DOHH2 (cell line): ENCODE data around the gene SBF1.

Source experiments
- H3F3A ChIP-seq: fragments of 200-600 bp; sonication (generic), shearing (Covaris generic); 2 replicates; pipeline ENCODE4 v1.6.0; 2016; ENCODE audit warnings: antibody characterized with exemption, mild to moderate bottlenecking; ENCODE audit not compliant: control insufficient read depth, insufficient read depth
- H3K27ac ChIP-seq: fragments of 200-600 bp; sonication (generic); 2 replicates; pipeline ENCODE4 v1.5.1; 2014; ENCODE audit warnings: low read depth, mild to moderate bottlenecking, low read length, moderate library complexity
- H3K27me3 ChIP-seq: fragments of 200-600 bp; sonication (generic); 2 replicates; pipeline ENCODE4 v1.6.1; 2014; ENCODE audit warnings: mild to moderate bottlenecking, low read length, mixed read lengths; ENCODE audit not compliant: control insufficient read depth
- H3K36me3 ChIP-seq: fragments of 200-600 bp; sonication (generic); 2 replicates; pipeline ENCODE4 v1.6.1; 2014; ENCODE audit warnings: mild to moderate bottlenecking, low read length, moderate library complexity, mixed read lengths; ENCODE audit not compliant: control insufficient read depth
- H3K4me1 ChIP-seq: fragments of 200-600 bp; sonication (generic); 2 replicates; pipeline ENCODE4 v1.6.1; 2014; ENCODE audit warnings: mild to moderate bottlenecking, low read length, mixed read lengths; ENCODE audit not compliant: control insufficient read depth
- H3K4me2 ChIP-seq: fragments of 200-600 bp; sonication (generic); 2 replicates; pipeline ENCODE4 v1.6.0; 2014; ENCODE audit warnings: mild to moderate bottlenecking, low read length, moderate library complexity
- H3K4me3 ChIP-seq: fragments of 200-600 bp; sonication (generic); 2 replicates; pipeline ENCODE4 v1.5.1; 2014; ENCODE audit warnings: mild to moderate bottlenecking, low read length, mixed read lengths
- H3K79me2 ChIP-seq: fragments of 200-600 bp; sonication (generic); 2 replicates; pipeline ENCODE4 v1.6.1; 2014; ENCODE audit warnings: mild to moderate bottlenecking, low read length, mixed read lengths; ENCODE audit not compliant: control insufficient read depth
- H3K9me2 ChIP-seq: fragments of 200-600 bp; sonication (generic); replicated peaks from 2 replicates; pipeline ENCODE4 v1.6.1; 2014; ENCODE audit warnings: mild to moderate bottlenecking, low read length, mixed read lengths; ENCODE audit not compliant: control insufficient read depth
- H3K9me3 ChIP-seq: fragments of 200-600 bp; sonication (generic); 2 replicates; pipeline ENCODE4 v1.6.1; 2014; ENCODE audit warnings: antibody characterized with exemption, low read length, mixed read lengths; ENCODE audit not compliant: control insufficient read depth, insufficient read depth
- H4K20me1 ChIP-seq: fragments of 200-600 bp; sonication (generic); 2 replicates; pipeline ENCODE4 v1.6.0; 2014; ENCODE audit warnings: low read depth, mild to moderate bottlenecking, antibody characterized with exemption, low read length, moderate library complexity; ENCODE audit not compliant: control insufficient read depth, insufficient read depth
- EZH2phosphoT487 ChIP-seq: fragments of 200-600 bp; sonication (generic); IDR thresholded peaks from 2 replicates; pipeline ENCODE4 v1.6.1; 2017; ENCODE audit warnings: borderline replicate concordance, mild to moderate bottlenecking, antibody characterized with exemption, low read length, moderate library complexity, mixed read lengths
- TF ChIP-seq, protein P1 (sequence below): fragments of 200-600 bp; sonication (generic); IDR thresholded peaks from one replicate; pipeline ENCODE4 v1.5.1; 2014; ENCODE audit warnings: antibody characterized with exemption, mild to moderate bottlenecking, low read depth, low read length; ENCODE audit not compliant: poor library complexity, severe bottlenecking

The SBF1 gene

DNA sequence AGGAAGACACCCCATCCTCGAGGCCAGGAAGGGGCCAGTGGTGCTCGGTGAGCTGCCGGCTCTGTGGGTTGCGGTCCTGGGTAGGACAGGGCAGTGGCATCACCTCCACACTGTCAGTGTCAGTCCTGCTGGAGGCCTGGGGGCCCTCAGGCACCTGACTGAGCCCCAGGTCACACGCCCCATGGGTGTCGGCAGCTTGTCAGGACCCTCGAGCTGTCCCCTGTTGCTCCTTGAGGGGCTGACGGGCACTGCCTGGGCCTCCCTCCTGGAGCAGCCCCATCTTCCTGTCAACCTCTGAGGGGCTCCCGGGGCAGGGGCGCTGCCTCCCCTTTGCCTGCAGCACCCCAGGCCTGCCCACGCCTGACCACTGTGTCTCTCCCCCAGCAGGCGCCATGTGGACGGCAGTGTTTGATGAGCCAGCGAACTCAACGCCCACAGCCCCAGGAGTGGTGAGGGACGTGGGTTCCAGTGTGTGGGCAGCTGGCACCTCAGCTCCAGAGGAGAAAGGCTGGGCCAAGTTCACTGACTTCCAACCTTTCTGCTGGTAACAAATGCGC is 35.4 kb downstream of the SBF1 start:
- Histone ChIP-seq H3K9me2 (no peaks in the 10 kb centered on the region), H3K27ac (no peak overlapping the region), H3K9me3 (no peaks in the 10 kb centered on the region), H3K4me1 (no peaks in the 10 kb centered on the region), H3K4me2 (no peak overlapping the region), H3K4me3 (no peak overlapping the region), H3K27me3 (no peaks in the 10 kb centered on the region), H4K20me1 (no peaks in the 10 kb centered on the region), H3F3A (peaks cover 6% of the 10 kb centered on the region), H3K36me3 (peaks cover 70% of the 10 kb centered on the region), H3K79me2 (no peaks in the 10 kb centered on the region)
- TF ChIP-seq, protein P1, sequence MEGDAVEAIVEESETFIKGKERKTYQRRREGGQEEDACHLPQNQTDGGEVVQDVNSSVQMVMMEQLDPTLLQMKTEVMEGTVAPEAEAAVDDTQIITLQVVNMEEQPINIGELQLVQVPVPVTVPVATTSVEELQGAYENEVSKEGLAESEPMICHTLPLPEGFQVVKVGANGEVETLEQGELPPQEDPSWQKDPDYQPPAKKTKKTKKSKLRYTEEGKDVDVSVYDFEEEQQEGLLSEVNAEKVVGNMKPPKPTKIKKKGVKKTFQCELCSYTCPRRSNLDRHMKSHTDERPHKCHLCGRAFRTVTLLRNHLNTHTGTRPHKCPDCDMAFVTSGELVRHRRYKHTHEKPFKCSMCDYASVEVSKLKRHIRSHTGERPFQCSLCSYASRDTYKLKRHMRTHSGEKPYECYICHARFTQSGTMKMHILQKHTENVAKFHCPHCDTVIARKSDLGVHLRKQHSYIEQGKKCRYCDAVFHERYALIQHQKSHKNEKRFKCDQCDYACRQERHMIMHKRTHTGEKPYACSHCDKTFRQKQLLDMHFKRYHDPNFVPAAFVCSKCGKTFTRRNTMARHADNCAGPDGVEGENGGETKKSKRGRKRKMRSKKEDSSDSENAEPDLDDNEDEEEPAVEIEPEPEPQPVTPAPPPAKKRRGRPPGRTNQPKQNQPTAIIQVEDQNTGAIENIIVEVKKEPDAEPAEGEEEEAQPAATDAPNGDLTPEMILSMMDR: no peak
- no peak for TF ChIP-seq EZH2phosphoT487

DNA sequence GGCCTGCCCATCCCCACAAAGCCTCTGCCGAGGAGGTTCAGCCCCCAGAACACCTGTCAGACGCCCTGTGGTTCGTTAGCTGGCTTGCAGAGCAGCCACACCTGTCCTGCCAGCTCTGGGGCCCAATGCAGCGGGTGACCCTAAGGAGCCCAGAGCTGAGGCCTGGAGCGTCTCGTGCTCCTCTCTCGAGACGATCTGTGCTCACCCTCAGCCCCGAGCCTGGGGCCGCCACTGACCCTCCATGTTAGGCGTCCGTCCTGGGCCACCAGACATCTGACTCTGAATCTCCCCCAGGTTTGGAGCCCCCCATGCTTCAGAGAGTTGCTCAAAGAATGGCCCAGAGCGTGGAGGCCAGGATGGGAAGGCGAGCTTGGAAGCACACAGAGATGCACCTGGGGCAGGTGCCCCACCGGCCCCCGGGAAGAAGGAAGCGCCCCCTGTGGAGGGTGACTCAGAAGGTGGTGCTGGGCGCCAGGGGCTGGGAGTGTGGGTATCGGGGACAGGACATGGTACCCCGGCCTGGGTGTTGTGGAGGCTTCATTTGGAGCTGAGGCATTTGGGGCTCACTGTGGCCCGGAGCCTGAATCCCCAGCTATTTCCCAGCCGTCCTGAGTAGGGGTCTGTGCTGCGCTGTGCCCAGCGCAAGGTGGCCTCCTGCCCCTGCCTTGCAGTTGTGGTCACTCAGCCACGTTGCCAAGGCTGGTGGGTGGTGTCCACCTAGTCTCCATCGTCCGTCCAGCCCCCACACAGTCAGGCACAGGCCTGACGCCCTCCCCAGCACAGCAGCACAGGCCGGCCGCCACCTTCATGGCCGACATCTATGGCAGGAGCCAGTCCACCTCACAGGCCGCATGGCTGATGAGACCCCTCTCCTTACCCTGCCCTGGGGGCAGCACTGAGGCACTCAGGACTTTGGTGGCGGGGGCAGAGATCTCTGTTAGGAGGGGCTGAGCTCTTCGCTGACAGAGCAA is 36.2 kb downstream of the SBF1 start:
- Histone ChIP-seq H3K4me2 (no peak overlapping the region), H3K27me3 (no peaks in the 10 kb centered on the region), H3K9me3 (no peaks in the 10 kb centered on the region), H3F3A (no peaks in the 10 kb centered on the region), H3K36me3 (peaks cover 66% of the 10 kb centered on the region), H3K9me2 (no peaks in the 10 kb centered on the region), H3K27ac (no peak overlapping the region), H3K4me1 (no peaks in the 10 kb centered on the region), H4K20me1 (no peaks in the 10 kb centered on the region), H3K4me3 (no peak overlapping the region), H3K79me2 (no peaks in the 10 kb centered on the region)
- TF ChIP-seq, protein P1: no peak
- no peak for TF ChIP-seq EZH2phosphoT487

DNA sequence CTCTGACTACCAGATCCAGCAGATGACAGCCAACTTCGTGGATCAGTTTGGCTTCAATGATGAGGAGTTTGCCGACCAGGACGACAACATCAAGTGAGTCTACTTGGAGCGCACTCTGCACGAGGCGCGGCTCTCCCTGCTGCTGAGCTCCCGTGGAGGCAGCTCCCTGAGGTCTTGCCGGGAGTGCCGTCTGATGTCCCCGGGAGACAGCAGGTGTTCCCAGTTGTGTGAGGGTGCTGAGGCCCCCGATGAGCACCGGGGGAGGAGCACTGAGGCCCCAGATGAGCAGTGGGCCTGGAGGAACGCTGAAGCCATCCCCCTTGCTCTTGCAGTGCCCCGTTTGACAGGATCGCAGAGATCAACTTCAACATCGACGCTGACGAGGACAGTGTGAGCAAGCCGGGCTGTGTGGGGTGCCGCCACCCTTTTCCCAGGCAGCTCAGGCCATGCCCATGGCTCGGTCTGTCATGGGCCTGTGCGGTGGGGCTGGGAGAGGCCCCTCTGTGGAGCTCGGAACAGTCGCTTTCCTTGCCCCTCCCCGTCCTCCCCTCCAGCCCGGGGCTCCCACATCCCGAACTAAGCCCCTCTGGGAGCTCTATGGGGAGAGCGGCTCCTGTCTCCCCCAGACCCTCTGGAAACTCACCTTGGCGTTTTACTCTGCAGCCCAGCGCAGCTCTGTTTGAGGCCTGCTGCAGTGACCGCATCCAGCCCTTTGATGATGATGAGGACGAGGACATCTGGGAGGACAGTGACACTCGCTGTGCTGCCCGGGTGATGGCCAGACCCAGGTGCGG is 37.1 kb downstream of the SBF1 start:
- H3K9me2 ChIP-seq: no peaks in the 10 kb centered on the region
- no peak overlapping the region for H3K4me3 ChIP-seq
- H3K27me3 ChIP-seq: no peaks in the 10 kb centered on the region
- no peaks in the 10 kb centered on the region for H4K20me1 ChIP-seq
- H3K27ac ChIP-seq: no peak overlapping the region
- H3K9me3 ChIP-seq: no peaks in the 10 kb centered on the region
- H3K36me3 ChIP-seq: peaks cover 60% of the 10 kb centered on the region
- no peak overlapping the region for H3K4me2 ChIP-seq
- H3F3A ChIP-seq: no peaks in the 10 kb centered on the region
- H3K79me2 ChIP-seq: no peaks in the 10 kb centered on the region
- H3K4me1 ChIP-seq: no peaks in the 10 kb centered on the region
- TF ChIP-seq EZH2phosphoT487: no peak
- TF ChIP-seq, protein P1: no peak
